GM12878 (cell line): Measurements from ENCODE around the gene OR51G2. TPM values are rescaled to one million over a fixed set of nuclear protein-coding genes. Genes with fewer than 3 reads are reported as not detected.

Source experiments
- ATAC-seq: fragments of 200-7000 bp; cut with Tn5 transposase; 3 replicates; pipeline ENCODE4 v1.9.1; 2020; ENCODE audit warnings: mild to moderate bottlenecking, moderate library complexity
- BruUV-seq: library from RNA; stranded (reverse); fragments of 400-500 nt; replicated peaks from 2 replicates; lab custom pipeline; 2021; lab: Mats Ljungman, UMichigan
- CTCF ChIA-PET: fragments of 300-600 bp; sonication (Branson Sonifier 250); formaldehyde crosslinking; extraction: SDS; loops from one replicate; lab custom pipeline; 2021; ENCODE audit warnings: inconsistent platforms; lab: Yijun Ruan, JAX
- POLR2A ChIA-PET: fragments of 350-600 bp; formaldehyde crosslinking; extraction: SDS; loops from one replicate; lab custom pipeline; 2021; ENCODE audit warnings: inconsistent platforms; lab: Charles Lee
- RAD21 ChIA-PET: fragments of 300-600 bp; sonication (Branson Sonifier 250); formaldehyde crosslinking; loops from one replicate; lab custom pipeline; 2023; ENCODE audit warnings: antibody characterized with exemption; ENCODE audit not compliant: unreplicated experiment; lab: Charles Lee
- SMC1A ChIA-PET: fragments of 300-600 bp; sonication (Branson Sonifier 250); formaldehyde crosslinking; loops from one replicate; lab custom pipeline; 2023; ENCODE audit not compliant: unreplicated experiment, uncharacterized antibody; lab: Charles Lee
- DNase-seq: peaks from one replicate; pipeline ENCODE4 v3.0.0-alpha.2; 2011; ENCODE audit warnings: low read depth, low spot score
- FAIRE-seq: peaks from 3 replicates; lab custom pipeline; 2011; peaks lifted over from hg19 to GRCh38; lab: Jason Lieb, UNC
- H2AFZ ChIP-seq: 2 replicates; pipeline ENCODE4 v1.6.0; 2011; ENCODE audit warnings: low read depth, low read length, control low read depth; ENCODE audit not compliant: control insufficient read depth
- H3K27ac ChIP-seq: 2 replicates; pipeline ENCODE4 v1.5.1; 2011; ENCODE audit warnings: control low read depth; ENCODE audit not compliant: control insufficient read depth, insufficient read depth
- H3K27me3 ChIP-seq, 2 experiments: replicated peaks in 1 of 2; 2 replicates each; pipeline versions ENCODE4 v1.6.0 to v1.6.1; 2011; ENCODE audit warnings: low read length in 1 of 2; ENCODE audit not compliant: control insufficient read depth in 2 of 2, insufficient read depth in 2 of 2
- H3K36me3 ChIP-seq, 2 experiments: 2 replicates each; pipeline ENCODE4 v1.5.1; 2011; ENCODE audit warnings: low read length in 1 of 2; ENCODE audit not compliant: control insufficient read depth in 2 of 2, insufficient read depth in 2 of 2
- H3K4me1 ChIP-seq: 2 replicates; pipeline ENCODE4 v1.6.1; 2011; ENCODE audit warnings: mild to moderate bottlenecking, low read length, moderate library complexity, mixed read lengths; ENCODE audit not compliant: control insufficient read depth, insufficient read depth
- H3K4me2 ChIP-seq: 2 replicates; pipeline ENCODE4 v1.6.0; 2011; ENCODE audit warnings: control low read depth; ENCODE audit not compliant: control insufficient read depth, insufficient read depth
- H3K4me3 ChIP-seq: fragments of 200-600 bp; sonication (generic); 2 replicates; pipeline ENCODE4 v1.5.1; 2016
- H3K79me2 ChIP-seq: 2 replicates; pipeline ENCODE4 v1.6.0; 2011; ENCODE audit warnings: low read length; ENCODE audit not compliant: control insufficient read depth, insufficient read depth
- H3K9ac ChIP-seq: 2 replicates; pipeline ENCODE4 v1.8.0; 2011; ENCODE audit warnings: low read length, control low read depth, mixed read lengths; ENCODE audit not compliant: control insufficient read depth, insufficient read depth
- H3K9me3 ChIP-seq: replicated peaks from 3 replicates; pipeline ENCODE4 v1.5.1; 2011; ENCODE audit warnings: mild to moderate bottlenecking, low read length; ENCODE audit not compliant: control insufficient read depth, insufficient read depth
- H4K20me1 ChIP-seq: 2 replicates; pipeline ENCODE4 v1.6.0; 2011; ENCODE audit not compliant: control insufficient read depth, insufficient read depth
- BHLHE40 ChIP-seq, 2 experiments: fragments of 450-650 bp in 1 of 2; IDR thresholded peaks; 2 replicates each; pipeline ENCODE4 v1.6.1; 2011 to 2017; ENCODE audit warnings: low read depth in 2 of 2, borderline replicate concordance in 1 of 2, improper control_type of control experiment in 1 of 2, low read length in 1 of 2, mild to moderate bottlenecking in 1 of 2
- CBX3 ChIP-seq: fragments of 200-600 bp; sonication (generic); IDR thresholded peaks from 2 replicates; pipeline ENCODE4 v1.6.1; 2016; ENCODE audit warnings: low read depth, borderline replicate concordance
- CHD2 ChIP-seq: IDR thresholded peaks from 2 replicates; pipeline ENCODE4 v1.6.1; 2011; ENCODE audit warnings: low read depth, low read length, improper control_type of control experiment, borderline replicate concordance
- CREB1 ChIP-seq: IDR thresholded peaks from 2 replicates; pipeline ENCODE4 v1.6.1; 2012; ENCODE audit warnings: low read depth, mild to moderate bottlenecking, inconsistent platforms
- FOS ChIP-seq: IDR thresholded peaks from 3 replicates; pipeline ENCODE4 v1.6.1; 2011; ENCODE audit warnings: borderline replicate concordance; ENCODE audit not compliant: insufficient read length; ENCODE audit errors: extremely low read depth
- FOXK2 ChIP-seq: fragments of 450-650 bp; IDR thresholded peaks from 2 replicates; pipeline ENCODE4 v1.6.1; 2017; ENCODE audit warnings: mild to moderate bottlenecking, moderate library complexity
- MEF2A ChIP-seq: IDR thresholded peaks from 2 replicates; pipeline ENCODE4 v1.6.1; 2011; ENCODE audit warnings: low read depth, mild to moderate bottlenecking, low read length, moderate library complexity; ENCODE audit not compliant: insufficient read depth
- MYB ChIP-seq: fragments of 150-350 bp; IDR thresholded peaks from 2 replicates; pipeline ENCODE4 v1.6.1; 2014; ENCODE audit warnings: mild to moderate bottlenecking, low read depth, low read length, borderline replicate concordance
- NR2F1 ChIP-seq: fragments of 450-650 bp; conservative IDR thresholded peaks from 2 replicates; pipeline ENCODE4 v1.6.1; 2017; ENCODE audit warnings: mild to moderate bottlenecking
- NRF1 ChIP-seq: conservative IDR thresholded peaks from 2 replicates; pipeline ENCODE4 v1.6.1; 2011; ENCODE audit warnings: mild to moderate bottlenecking, low read depth, low read length, improper control_type of control experiment
- PML ChIP-seq: IDR thresholded peaks from 2 replicates; pipeline ENCODE4 v1.6.1; 2012; ENCODE audit warnings: low read length, inconsistent platforms
- RAD21 ChIP-seq: IDR thresholded peaks from 2 replicates; pipeline ENCODE4 v1.6.1; 2011; ENCODE audit warnings: mild to moderate bottlenecking, low read depth, low read length, moderate library complexity; ENCODE audit not compliant: insufficient read depth
- SKIL ChIP-seq: fragments of 450-650 bp; IDR thresholded peaks from 2 replicates; pipeline ENCODE4 v1.6.1; 2017; ENCODE audit warnings: mild to moderate bottlenecking, low read depth, inconsistent platforms; ENCODE audit not compliant: poor library complexity, severe bottlenecking
- SP1 ChIP-seq: IDR thresholded peaks from one replicate; pipeline ENCODE4 v1.6.1; 2011; ENCODE audit warnings: low read depth, low read length
- SUZ12 ChIP-seq: fragments of 200-600 bp; sonication (generic); IDR thresholded peaks from one replicate; pipeline ENCODE4 v1.6.1; 2018; ENCODE audit warnings: antibody characterized with exemption, mild to moderate bottlenecking; ENCODE audit not compliant: unreplicated experiment
- WRNIP1 ChIP-seq: IDR thresholded peaks from 2 replicates; pipeline ENCODE4 v1.6.1; 2011; ENCODE audit warnings: low read depth, low read length, improper control_type of control experiment, borderline replicate concordance
- ZBED1 ChIP-seq: IDR thresholded peaks from 2 replicates; pipeline ENCODE4 v1.6.1; 2016; ENCODE audit warnings: borderline replicate concordance
- in situ Hi-C: fragments of 300-500 bp; cut with MboI; formaldehyde crosslinking; loops from 9 replicates; pipeline ENCODE4 v1.14.3; 2018; ENCODE audit warnings: mixed read lengths
- intact Hi-C: fragments of 100-400 bp; cut with micrococcal nuclease; formaldehyde crosslinking; loops from one replicate; pipeline ENCODE4 v1.14.2; 2022; ENCODE audit not compliant: unreplicated experiment
- polyA plus RNA-seq, 11 experiments: library from polyadenylated mRNA; depleted of rRNA in 4 of 11; unstranded in 6 of 11; stranded (reverse) in 5 of 11; fragments of >200 nt; fragmentation: Nextera tagmentation in 4 of 11; fragmentation: Illumina TruSeq in 1 of 11; extraction: Ambion mirVana in 4 of 11; extraction: Trizol in 1 of 11; gene quantifications; 1 replicate in 1 of 11; 2 replicates in 10 of 11; pipeline versions ENCODE4 v1.2.1 to v1.2.3, GENCODE V29; 2011 to 2016; ENCODE audit warnings: inconsistent platforms in 2 of 11, missing spikeins in 2 of 11, low read depth in 1 of 11
- total RNA-seq, 4 experiments: library from RNA; depleted of rRNA in 3 of 4; stranded (reverse); fragments of >200 nt in 3 of 4; fragmentation: Illumina TruSeq in 1 of 4; extraction: Trizol in 1 of 4; gene quantifications; 2 replicates each; pipeline versions ENCODE4 v1.2.1 to v1.2.3, GENCODE V29; 2013 to 2021
- TF ChIP-seq, protein P1 (sequence below): fragments of 450-650 bp; IDR thresholded peaks from 2 replicates; pipeline ENCODE4 v1.6.1; 2017; ENCODE audit warnings: antibody characterized with exemption, mild to moderate bottlenecking, moderate library complexity
- TF ChIP-seq, protein P2 (sequence below): IDR thresholded peaks from 2 replicates; pipeline ENCODE4 v1.6.1; 2011; ENCODE audit warnings: low read depth, mild to moderate bottlenecking, low read length, moderate library complexity, borderline replicate concordance; ENCODE audit errors: extremely low read depth
- TF ChIP-seq, protein P3 (sequence below): fragments of 450-650 bp; IDR thresholded peaks from 2 replicates; pipeline ENCODE4 v1.6.1; 2017; ENCODE audit warnings: borderline replicate concordance

The OR51G2 gene
- total and polyA plus RNA-seq, 10 of the 15 experiments (the other 5 are each of a cell fraction or from before 2014, with no cell fraction given) = not detected

- BruUV-seq = no TSS peak
- no peak for DNase-seq
These were observed 28.4 kb upstream of the OR51G2 start, which contains the start of gene OR51A4 for GRCh38 chr11:4947505-4947904. Gene OR51A4 (minus strand): TSS chr11:4947605. CDS start chr11:4947100, 505 bp downstream.

More at GRCh38 chr11:4947505-4947904, 28.4 kb upstream of the OR51G2 start, which contains the start of gene OR51A4:
- ChIA-PET POLR2A (no interaction called here), RAD21 (no interaction called here), CTCF (no interaction called here), SMC1A (no interaction called here)
- H3K9me3 ChIP-seq = no peaks in the 10 kb centered on the region
- H4K20me1 ChIP-seq = no peaks in the 10 kb centered on the region
- no peak for FAIRE-seq
- no peaks in the 10 kb centered on the region for H3K27me3 ChIP-seq
- H3K36me3 ChIP-seq = no peaks in the 10 kb centered on the region
- no peak within 1 kb of the TSS for H3K9ac ChIP-seq
- H3K27ac ChIP-seq = no peak within 1 kb of the TSS
- H3K4me2 ChIP-seq = no peak within 1 kb of the TSS
- H2AFZ ChIP-seq = no peak within 1 kb of the TSS
- no peak within 1 kb of the TSS for H3K4me3 ChIP-seq
- ATAC-seq = no peak
- no peaks in the 10 kb centered on the region for H3K79me2 ChIP-seq
- in situ Hi-C loops = no loop called here
- no peak for TF ChIP-seq SUZ12
- TF ChIP-seq RAD21 = no peak
- TF ChIP-seq CHD2 = no peak
- TF ChIP-seq MEF2A = no peak
- TF ChIP-seq FOXK2 = no peak
- no peak for TF ChIP-seq NRF1
- TF ChIP-seq PML = no peak
- no peak for TF ChIP-seq ZBED1
- TF ChIP-seq SKIL = no peak
- TF ChIP-seq SP1 = no peak
- TF ChIP-seq CBX3 = no peak
- no peak for TF ChIP-seq MYB
- TF ChIP-seq CREB1 = no peak
- no peak for TF ChIP-seq FOS
- TF ChIP-seq, protein P1, sequence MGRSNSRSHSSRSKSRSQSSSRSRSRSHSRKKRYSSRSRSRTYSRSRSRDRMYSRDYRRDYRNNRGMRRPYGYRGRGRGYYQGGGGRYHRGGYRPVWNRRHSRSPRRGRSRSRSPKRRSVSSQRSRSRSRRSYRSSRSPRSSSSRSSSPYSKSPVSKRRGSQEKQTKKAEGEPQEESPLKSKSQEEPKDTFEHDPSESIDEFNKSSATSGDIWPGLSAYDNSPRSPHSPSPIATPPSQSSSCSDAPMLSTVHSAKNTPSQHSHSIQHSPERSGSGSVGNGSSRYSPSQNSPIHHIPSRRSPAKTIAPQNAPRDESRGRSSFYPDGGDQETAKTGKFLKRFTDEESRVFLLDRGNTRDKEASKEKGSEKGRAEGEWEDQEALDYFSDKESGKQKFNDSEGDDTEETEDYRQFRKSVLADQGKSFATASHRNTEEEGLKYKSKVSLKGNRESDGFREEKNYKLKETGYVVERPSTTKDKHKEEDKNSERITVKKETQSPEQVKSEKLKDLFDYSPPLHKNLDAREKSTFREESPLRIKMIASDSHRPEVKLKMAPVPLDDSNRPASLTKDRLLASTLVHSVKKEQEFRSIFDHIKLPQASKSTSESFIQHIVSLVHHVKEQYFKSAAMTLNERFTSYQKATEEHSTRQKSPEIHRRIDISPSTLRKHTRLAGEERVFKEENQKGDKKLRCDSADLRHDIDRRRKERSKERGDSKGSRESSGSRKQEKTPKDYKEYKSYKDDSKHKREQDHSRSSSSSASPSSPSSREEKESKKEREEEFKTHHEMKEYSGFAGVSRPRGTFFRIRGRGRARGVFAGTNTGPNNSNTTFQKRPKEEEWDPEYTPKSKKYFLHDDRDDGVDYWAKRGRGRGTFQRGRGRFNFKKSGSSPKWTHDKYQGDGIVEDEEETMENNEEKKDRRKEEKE = no peak
- TF ChIP-seq, protein P2, sequence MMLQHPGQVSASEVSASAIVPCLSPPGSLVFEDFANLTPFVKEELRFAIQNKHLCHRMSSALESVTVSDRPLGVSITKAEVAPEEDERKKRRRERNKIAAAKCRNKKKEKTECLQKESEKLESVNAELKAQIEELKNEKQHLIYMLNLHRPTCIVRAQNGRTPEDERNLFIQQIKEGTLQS = no peak
- TF ChIP-seq, protein P3, sequence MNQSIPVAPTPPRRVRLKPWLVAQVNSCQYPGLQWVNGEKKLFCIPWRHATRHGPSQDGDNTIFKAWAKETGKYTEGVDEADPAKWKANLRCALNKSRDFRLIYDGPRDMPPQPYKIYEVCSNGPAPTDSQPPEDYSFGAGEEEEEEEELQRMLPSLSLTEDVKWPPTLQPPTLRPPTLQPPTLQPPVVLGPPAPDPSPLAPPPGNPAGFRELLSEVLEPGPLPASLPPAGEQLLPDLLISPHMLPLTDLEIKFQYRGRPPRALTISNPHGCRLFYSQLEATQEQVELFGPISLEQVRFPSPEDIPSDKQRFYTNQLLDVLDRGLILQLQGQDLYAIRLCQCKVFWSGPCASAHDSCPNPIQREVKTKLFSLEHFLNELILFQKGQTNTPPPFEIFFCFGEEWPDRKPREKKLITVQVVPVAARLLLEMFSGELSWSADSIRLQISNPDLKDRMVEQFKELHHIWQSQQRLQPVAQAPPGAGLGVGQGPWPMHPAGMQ = no peak
- no peak for TF ChIP-seq BHLHE40 (IDR thresholded peaks at IDR 0.05; ENCODE audit: borderline replicate concordance in 1 of 2, low read depth in 2 of 2, low read length in 1 of 2)
- TF ChIP-seq NR2F1 = no peak
- no peak for TF ChIP-seq WRNIP1
- no peaks in the 10 kb centered on the region for H3K4me1 ChIP-seq
- intact Hi-C loops = no loop called here
